Left lobe of liver (tissue), 2 donors: ENCODE data around the gene DUSP5. TPM values are rescaled to one million over a fixed set of nuclear protein-coding genes. Genes with fewer than 3 reads are reported as not detected.
A peak's percentile ranks its signal among the peaks of the same experiment; 100 is the strongest.

Experiments
- ATAC-seq: fragments of 200-7000 bp; cut with Tn5 transposase; one replicate; pipeline ENCODE4 v1.9.1; 2020; ENCODE audit warnings: mild to moderate bottlenecking, moderate library complexity
- DNase-seq: peaks from one replicate; pipeline ENCODE4 v3.0.0-alpha.2; 2020; ENCODE audit warnings: low spot score
- total RNA-seq: library from RNA; stranded (reverse); gene quantifications from one replicate; pipeline ENCODE4 v1.2.1, GENCODE V29; 2021
- donor health status: DM: no; HTN: no; CAD: no; lungs with moderate emphysema.
- donor health status: DM: no; HTN: yes; CAD: no.

DUSP5 gene
- total RNA-seq, 1 donor from 2014 or later = 3.8 TPM

DNA sequence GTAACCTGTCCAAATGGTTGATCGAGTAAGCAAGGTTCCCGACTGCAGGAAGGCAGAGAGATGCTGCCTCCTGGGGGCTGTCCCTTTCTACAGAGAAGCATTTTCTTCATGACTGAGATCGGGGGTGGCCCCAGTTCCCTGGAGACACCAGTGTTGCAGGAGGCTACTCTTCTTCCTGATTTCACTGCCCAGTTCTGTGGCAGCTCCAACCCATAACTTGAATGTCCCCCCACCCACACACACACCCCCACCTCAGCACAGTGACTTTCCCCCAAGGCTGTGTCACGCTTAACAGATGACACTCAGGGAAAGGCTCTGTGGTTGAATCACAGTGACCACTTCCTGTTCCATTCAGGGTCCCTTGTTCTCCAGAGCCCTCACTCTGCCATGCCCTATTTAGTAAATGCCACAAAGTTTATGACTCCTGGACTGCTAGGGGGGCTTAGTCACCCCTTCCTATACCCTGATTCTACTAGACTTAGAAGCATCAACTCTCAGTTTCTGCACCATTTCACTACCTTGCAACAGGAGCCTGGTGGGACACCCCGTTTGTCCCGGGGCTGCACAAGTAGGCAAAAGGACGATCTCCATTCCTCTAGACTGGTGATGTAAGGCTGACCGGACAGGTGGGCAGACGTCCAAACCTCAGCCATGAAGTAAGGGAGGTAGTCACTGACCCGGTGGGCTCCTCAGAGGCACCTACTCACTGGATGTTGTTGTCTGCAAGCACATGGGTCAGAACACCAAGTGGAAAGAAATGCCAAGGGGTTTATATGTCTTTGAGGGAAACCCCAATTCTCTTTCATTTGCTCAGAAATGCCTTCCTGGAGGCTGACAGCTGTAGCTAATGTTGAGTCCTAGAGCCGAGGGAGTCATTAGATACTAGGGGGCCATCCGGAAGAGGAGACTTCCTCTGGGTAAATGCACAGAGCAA lies 38.5 kb downstream of the DUSP5 start:
- ATAC-seq (peak; percentile 42), DNase-seq (no peak)

DNA sequence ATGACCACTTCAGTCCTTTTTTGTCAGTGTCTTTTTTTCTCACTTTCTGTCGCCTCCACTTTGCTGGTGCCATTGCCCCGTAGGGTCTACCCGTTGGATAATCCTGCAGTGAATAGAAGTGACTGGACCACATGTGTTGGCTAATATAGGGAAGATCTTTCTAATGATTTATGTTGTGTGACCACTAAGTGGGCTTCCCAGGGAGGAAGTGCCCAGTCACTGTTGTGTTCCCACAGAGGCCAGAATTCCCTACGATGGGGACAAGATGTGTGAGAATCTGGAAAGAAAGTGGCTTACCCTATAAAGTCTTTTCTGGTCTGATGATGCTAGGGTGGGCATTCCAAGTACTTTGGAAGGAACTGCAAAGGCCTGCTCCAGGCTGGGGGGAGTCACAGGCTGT lies 41.4 kb downstream of the DUSP5 start:
- ATAC-seq (no peak), DNase-seq (no peak)

DNA sequence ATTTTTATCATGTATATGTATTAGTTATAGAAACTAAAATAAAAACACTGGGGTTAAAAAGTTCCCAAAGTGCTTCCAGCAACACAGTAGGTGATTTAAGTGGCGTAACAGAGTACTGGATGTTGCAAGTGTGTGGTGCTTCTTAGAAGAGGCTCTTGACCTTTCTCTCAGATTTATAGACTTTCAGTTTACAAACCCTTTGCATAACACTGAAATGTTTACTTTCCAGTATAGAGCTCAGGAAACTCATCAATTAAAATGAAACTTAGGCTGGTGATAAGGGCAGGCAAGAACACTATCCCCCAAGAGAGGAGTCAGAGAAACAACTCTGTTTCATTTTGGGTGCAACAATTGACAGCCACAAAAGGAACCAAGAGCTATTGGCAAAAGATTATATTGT lies 42.3 kb downstream of the DUSP5 start:
- DNase-seq (no peak), ATAC-seq (no peak)

DNA sequence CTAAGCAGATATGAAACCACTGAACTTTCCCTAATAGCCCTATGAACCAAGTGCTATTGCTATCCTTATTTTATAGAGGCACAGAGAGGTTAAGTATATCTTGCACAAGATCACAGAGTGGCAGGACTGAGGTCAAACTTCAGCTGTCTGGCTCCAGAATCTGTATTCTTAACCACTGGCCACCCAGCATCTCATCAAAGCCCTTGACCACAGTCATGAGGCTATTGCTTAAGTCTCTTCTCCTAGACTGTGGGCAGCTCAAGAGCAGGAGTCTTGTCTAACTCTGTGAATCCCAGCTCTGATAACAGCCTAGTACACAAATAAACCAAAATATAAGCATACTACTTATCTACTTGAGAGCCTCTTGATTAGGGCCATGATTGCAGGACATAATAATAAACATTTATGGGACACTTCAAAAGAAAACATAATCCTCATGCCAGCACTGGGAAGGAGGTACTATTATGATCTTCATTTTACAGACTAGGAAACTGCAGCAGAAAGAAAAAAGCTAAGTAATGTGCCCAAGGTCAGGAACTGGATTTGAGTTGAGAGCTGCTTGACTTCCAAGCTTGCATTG lies 47.3 kb downstream of the DUSP5 start:
- no peak for DNase-seq
- no peak for ATAC-seq

DNA sequence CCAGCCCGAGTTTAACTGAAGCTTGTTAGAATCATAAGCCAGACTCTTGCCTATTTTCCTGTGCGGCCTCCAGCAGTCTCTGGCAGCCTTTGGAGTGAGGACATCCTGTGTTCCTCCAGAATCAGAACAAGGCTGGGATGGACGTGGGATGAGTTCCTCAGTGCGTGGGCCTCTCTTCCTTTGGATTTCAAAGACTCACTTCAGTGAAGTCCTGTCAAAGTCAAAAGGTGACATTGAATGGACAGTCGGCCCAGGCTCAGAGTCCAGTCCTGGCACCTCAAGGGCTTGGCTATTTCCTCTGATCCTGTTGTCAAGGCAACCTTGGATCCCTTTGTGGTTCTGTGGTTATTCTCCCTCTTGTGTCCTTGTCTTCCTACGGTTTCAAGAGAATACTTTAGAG lies 48.4 kb downstream of the DUSP5 start:
- ATAC-seq (no peak), DNase-seq (no peak)

DNA sequence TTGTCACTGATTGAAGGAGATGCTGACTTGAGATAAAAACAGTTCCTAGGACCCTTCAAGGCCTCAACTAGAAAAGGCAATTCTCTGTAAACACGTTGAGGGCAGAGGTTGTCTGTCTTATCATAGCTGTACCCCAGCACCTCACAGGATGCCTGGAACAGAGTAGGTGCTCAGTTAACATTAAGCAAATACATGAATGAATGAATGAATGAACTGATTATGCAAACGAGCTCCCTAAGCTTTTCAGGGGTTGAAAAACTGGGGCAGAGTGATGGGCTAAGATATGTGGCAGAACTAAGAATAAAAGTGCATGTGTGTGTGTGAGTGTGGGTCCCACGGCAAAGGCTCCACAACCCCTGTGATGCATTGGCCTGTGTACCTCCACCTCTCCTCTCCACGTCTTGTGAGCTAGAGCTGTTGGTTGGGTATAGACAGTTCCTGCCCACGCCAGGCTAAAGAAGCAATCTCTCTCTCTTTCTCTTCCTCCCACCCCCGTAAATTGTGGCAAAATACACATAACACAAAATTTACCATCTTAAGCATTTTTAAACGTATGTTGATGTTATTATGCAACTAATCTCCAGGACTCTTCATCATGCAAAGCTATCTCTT lies 48.9 kb downstream of the DUSP5 start:
- ATAC-seq = no peak

DNA sequence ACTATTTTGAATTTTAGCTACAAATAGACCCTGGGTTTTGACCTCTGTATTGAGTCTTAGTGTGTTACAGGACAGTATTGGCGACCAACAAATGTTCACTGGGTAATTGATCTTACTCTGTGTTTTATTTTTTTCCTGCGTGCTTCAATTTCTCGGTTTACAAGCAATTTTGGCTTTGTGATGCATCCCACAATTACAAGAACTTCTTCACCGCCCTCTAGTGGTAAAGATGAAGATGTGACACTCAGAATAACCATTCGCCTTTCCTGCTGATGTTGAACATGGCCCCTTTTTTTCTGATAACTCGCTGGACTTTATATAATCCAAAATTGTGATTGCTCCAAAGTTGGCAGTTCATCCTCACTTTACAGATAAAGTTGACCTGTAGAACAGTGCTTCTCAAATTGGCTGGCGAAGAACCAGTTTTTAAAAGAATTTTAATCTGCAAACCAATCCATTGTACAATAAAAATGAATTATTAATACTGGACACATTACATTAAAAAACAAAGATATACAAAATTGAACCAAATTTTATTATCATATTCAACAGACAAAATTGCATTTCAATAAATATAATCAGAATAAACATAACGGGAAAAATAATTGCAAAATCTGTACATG lies 49.5 kb downstream of the DUSP5 start:
- ATAC-seq (peak; percentile 93), DNase-seq (no peak)

More for the DNA sequence above, 48.9 kb downstream of the DUSP5 start:
- no peak for DNase-seq

DNA sequence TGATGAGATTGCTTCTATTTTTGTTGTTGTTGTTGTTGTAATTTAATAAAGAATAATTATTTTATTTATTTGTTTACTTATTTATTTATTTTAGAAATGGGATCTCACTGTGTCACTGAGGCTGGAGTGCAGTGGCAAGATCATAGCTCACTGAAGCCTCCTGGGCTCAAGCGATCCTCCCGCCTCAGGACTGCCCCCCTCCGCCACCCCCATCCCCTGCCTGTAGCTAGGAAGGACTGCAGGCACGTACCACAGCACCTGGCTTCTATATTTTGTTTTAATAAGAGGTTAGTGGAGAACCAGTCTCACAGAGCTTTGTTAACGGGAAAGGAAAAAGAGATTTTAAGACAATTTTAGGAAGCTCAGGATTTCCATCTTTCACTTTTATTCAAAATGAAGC lies 50.3 kb downstream of the DUSP5 start:
- no peak for ATAC-seq
- DNase-seq = no peak

DNA sequence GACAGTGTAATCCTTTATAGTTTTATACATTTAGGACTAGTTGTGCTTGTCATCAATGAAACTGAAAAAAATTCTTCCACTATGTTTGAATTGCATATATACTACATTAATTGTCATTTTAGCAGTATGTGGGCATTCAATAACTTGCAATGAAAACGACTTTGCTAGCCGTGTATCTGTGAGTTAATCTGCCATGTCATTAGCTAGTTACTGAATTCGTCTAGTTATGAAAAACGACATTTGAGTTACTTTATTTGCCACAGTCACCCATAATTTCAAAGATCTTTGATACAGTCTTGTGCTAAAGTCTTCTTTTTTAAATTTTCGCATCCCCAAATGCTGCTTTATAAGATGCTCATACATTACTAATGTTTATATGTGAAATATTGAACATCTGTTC lies 51.5 kb downstream of the DUSP5 start:
- no peak for ATAC-seq

DNA sequence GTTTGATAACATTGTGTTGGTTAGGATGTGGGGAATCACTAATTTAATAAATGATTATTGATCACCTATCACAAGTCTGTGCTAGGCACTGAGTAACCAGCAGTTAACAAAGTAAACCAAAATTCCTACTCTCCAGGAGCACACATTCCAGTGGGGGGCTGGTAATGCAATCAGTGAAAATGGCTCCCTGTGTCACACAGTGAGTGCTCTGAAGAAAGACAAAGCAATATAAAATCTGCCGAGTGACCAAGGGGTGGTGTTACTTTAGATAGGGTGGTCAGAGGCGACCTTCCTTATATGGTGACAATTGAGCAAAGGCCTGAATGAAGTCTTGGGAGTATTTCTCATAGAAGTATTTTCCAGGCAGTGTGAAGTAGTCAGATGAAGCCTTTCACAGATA lies 56.2 kb downstream of the DUSP5 start:
- DNase-seq = no peak
- ATAC-seq = no peak

More for the DNA sequence above, 51.5 kb downstream of the DUSP5 start:
- no peak for DNase-seq

DNA sequence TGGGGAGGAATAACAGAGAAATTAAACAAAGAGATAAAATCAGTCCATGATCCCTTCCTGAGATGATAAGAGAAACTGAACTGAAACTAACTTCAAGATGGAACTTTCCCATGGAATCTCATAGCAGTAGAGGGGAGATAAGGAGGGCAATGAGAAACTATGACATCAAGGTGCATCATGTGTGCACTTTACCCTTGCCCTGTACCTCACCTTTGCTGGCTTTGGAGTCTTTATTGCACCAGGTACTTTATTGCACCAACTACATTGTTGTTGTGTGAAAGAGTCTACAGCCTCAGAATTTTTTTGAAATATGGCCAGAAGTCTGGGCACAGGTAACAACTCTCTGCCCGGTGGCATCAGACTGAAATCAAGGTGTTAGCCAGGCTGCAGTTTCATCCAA lies 58.6 kb downstream of the DUSP5 start:
- ATAC-seq (no peak), DNase-seq (no peak)

DNA sequence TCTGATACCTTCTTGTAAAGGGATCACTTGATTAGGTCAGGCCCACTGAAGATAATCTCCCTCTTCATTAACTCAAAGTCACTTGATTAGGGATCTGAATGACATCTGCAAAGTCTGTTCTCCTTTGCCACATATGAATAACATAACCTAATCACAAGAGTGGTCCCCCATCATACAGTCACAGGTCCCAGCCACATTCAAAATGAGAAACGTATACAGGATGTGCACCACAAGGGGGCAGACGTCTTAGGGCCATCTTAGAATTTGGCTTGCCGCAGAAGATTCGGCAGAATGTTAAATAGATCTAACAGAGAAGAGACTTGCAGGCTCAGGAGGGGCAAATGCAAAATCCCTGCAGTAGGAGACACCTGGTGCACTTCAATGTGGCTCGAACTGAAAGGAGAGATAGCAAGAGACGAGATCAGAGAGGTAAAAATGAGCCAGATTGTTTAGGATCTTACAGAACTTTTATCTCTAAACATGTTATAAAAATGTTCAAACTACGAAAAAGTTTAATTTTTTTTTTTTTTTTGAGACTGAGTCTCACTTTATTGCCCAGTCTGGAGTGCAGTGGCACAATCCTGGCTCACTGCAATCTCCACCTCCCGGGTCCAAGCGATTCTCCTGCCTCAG lies 59.4 kb downstream of the DUSP5 start:
- no peak for DNase-seq
- peak; percentile 61 for ATAC-seq

DNA sequence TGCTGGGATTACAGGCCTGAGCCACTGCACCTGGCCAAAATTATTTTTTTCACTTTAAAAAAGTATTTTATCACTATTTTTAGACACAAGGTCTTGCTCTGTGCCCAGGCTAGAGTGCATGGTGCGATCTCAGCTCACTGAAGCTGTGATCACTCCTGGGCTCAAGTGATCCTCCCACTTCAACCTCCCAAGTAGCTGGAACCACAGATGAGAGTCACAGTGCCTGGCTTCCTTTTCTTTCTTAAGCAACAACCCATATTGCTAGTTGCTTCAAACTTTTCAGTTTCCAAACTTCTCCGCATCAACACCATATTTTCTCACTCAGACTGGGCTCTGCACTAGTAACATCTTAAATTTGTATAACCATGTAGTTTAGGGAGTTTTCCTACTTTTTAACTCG lies 60.3 kb downstream of the DUSP5 start:
- DNase-seq (no peak), ATAC-seq (no peak)

DNA sequence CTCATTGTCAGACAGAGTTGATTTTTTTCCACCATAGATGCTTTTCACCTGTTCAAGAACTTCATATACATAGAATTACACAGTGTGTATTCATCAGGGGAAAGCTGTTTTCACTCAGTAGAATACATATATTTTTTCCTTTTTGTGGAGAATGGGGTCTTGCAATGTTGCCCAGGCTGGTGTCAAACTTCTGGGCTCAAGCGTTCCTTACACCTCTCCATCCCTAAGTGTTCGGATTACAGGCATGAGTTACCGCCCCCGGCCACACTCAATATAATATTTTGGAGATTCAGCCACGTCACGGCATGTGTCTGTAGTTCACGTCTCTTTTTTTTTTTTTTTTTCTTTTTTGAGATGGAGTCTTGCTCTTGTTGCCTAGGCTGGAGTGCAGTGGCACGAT lies 62.3 kb downstream of the DUSP5 start:
- ATAC-seq = no peak
- no peak for DNase-seq

Other genes starting within 250 kb of the DUSP5 start
- gene SMNDC1, start 193.0 kb upstream of the DUSP5 start, total RNA-seq = 8.8 TPM
- 8.5 TPM for gene SMC3, start 69.8 kb downstream of the DUSP5 start, total RNA-seq
- gene RBM20, start 146.4 kb downstream of the DUSP5 start, total RNA-seq = 0.33 TPM